Stomach (tissue), 9 donors: ENCODE results near the gene NTN3. TPM values are rescaled to one million over a fixed set of nuclear protein-coding genes. Genes with fewer than 3 reads are reported as not detected.
A peak's percentile ranks its signal among the peaks of the same experiment; 100 is the strongest.

Source experiments
- DNase-seq, 2 donors: peaks; one replicate each; pipeline versions ENCODE4 v3.0.0 to v3.0.0-alpha.2; 2013 to 2019
- H3K27ac ChIP-seq, 5 donors: fragments of 200-600 bp in 4 of 5; sonication (generic) in 4 of 5; one replicate each; pipeline ENCODE4 v1.5.1; 2013 to 2019; ENCODE audit warnings: mild to moderate bottlenecking in 1 of 5, moderate library complexity in 1 of 5
- H3K27me3 ChIP-seq, 3 donors: fragments of 200-600 bp; sonication (generic); one replicate each; pipeline ENCODE4 v1.5.1; 2017 to 2019; ENCODE audit warnings: mixed run types in 1 of 3
- H3K36me3 ChIP-seq, 4 donors: fragments of 200-600 bp; sonication (generic); 1 replicate in 3 of 4; 2 replicates in 1 of 4; pipeline ENCODE4 v1.5.1; 2016 to 2019
- H3K4me1 ChIP-seq, 4 donors: fragments of 200-600 bp; sonication (generic); one replicate each; pipeline ENCODE4 v1.5.1; 2016 to 2019
- H3K4me3 ChIP-seq, 4 donors: fragments of 200-600 bp; sonication (generic) in 3 of 4; one replicate each; pipeline ENCODE4 v1.5.1; 2016 to 2019; ENCODE audit warnings: mild to moderate bottlenecking in 1 of 4
- H3K9me3 ChIP-seq, 4 donors: fragments of 200-600 bp; sonication (generic); one replicate each; pipeline ENCODE4 v1.5.1; 2016 to 2019
- CTCF ChIP-seq, 7 experiments: fragments of 450-650 bp in 4 of 7; fragments of 200-600 bp in 3 of 7; sonication (generic) in 3 of 7; IDR thresholded peaks; one replicate each; pipeline ENCODE4 v1.5.1; 2016 to 2019; ENCODE audit warnings: antibody characterized with exemption in 7 of 7, control low read depth in 2 of 7, mild to moderate bottlenecking in 1 of 7
- EP300 ChIP-seq: sonication (generic); formaldehyde crosslinking; IDR thresholded peaks from one replicate; pipeline ENCODE4 v1.6.1; 2017; ENCODE audit warnings: antibody characterized with exemption
- POLR2A ChIP-seq, 4 donors: fragments of 450-650 bp; IDR thresholded peaks; one replicate each; pipeline ENCODE4 v1.6.1; 2016; ENCODE audit warnings: antibody characterized with exemption in 4 of 4, control low read depth in 2 of 4, mild to moderate bottlenecking in 1 of 4, moderate library complexity in 1 of 4
- POLR2AphosphoS5 ChIP-seq, 3 donors: sonication (generic); formaldehyde crosslinking; IDR thresholded peaks; one replicate each; pipeline ENCODE4 v1.6.1; 2016; ENCODE audit warnings: antibody characterized with exemption in 3 of 3
- WGBS, 5 donors: extraction: QIAGEN DNeasy Blood & Tissue Kit in 3 of 5; methylation state at CpG; one replicate each; pipeline versions ENCODE4 v1.1.5 to v1.1.7; 2013 to 2018; 5-methylcytosine and 5-hydroxymethylcytosine counted together
- intact Hi-C: fragments of 100-400 bp; cut with DNase I; formaldehyde crosslinking; loops from one replicate; pipeline ENCODE4 v1.15.1; 2023; ENCODE audit warnings: low total_unique reads
- polyA plus RNA-seq, 3 donors: library from polyadenylated mRNA; stranded (reverse); fragments of 200-250 nt; gene quantifications; one replicate each; pipeline ENCODE4 v1.2.3, GENCODE V29; 2013
- total RNA-seq, 5 donors: library from RNA; depleted of rRNA; stranded (reverse); fragments of >200 nt; gene quantifications; one replicate each; pipeline versions ENCODE4 v1.1.0 to v1.2.3, GENCODE V29; 2014 to 2016
- donor health status: healthy with polysubstance abuse.
- donor health status: Bipolar disorder and iron deficiency.
- donor health status: healthy.

The NTN3 gene
- total and polyA plus RNA-seq, 8 donors: 1.8 TPM; not detected in 7

DNA sequence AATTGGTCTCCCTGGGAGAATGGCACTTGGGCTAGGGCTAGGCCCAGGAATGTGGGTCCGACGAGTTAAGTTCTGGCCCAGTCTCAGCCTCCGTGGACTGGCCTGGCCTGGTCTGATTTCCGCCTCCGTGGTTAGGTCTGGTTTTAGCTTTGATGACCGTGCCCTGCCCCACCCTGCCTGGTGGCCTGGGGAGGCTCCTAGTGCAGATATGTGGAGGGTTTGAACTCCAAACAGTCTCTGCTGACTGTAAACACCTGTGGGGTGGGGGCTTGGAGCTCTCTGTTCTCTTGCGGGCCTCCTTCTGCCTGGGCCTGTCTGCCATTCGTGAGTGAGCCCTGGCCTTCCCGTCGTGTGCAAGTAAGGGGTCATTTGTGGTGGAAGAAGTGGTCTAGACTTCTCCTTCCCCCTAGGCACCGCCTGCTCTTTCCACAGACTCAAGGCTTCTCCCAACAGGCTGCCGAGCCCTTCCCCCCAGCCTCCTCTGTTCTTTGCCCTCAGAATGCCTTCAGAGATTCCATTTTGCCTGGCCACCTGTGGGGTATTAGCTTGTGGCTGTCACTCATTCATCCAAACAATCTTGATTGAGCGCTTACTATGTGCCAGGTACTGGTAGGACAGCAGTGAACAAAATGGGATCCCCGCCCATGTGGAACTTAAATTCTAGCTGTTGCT, 44.2 kb downstream of the NTN3 start:
- TF ChIP-seq CTCF (IDR thresholded peaks at IDR 0.05) (no peak), POLR2AphosphoS5 (IDR thresholded peaks at IDR 0.05) (peak in 1 of 3 donors; percentile 34)
- WGBS, 5 donors: 17 to 21% (median 20%) methylated on average over 14 of the region's 14 CpGs
- Histone ChIP-seq H3K4me3 (peak overlapping the region; percentile 67 to 100 (median 86)), H3K27me3 (no peaks in the 10 kb centered on the region), H3K4me1 (peaks cover 68 to 81% (median 80%) of the 10 kb centered on the region in 4 donors), H3K27ac (peak overlapping the region; percentile 96 to 99 (median 99)), H3K36me3 (peaks cover 0 to 17% (median 9%) of the 10 kb centered on the region in 4 donors), H3K9me3 (no peaks in the 10 kb centered on the region)
- DNase-seq: peak; percentile 55 to 72
- intact Hi-C loops: no loop called here

DNA sequence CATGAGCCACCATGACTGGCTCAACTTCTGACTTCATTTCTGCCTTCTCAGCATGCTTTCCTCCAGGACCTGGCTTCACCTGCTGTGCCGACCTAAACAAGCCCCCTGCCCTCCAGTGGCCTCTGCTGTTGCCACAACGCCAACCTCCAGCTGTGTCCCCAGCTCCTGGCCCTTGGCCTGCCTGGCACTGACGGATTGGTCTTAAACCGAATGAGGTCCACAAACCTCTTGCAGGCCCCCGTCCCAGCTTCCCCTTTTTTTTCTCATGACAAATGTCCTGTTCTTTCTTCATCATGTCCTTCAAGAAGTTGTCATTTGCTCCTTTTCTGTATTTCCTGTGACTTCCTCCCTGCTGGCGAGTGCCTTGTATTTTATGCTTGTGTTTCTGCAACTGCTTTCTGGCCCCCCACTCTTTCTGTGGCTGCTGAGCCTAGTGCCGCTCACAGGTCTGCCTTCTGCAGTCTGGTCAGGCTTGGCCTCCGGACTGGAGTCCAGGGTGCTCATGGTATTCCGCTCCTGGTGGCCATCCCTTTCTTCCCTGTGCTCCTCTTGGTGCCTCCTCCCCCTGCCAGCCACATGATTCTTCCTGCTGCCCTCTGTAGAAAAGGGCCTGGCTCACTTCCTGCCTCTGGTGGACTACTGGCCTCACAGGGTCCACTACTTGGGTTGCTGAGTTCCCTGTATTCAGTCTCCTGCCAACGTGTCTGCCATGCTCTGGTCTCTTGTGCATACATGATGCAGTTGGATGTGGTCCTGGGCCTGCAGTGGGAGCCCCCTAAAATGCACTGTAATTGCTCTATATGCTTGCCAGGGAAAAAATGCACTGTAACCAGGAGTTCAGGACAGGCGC, 45.5 kb downstream of the NTN3 start:
- Histone ChIP-seq H3K4me3 (peak overlapping the region in 3 of 4 donors; percentile 14 to 92 (median 67)), H3K36me3 (peaks cover 0 to 17% (median 9%) of the 10 kb centered on the region in 4 donors), H3K27me3 (no peaks in the 10 kb centered on the region), H3K4me1 (peaks cover 71 to 85% (median 82%) of the 10 kb centered on the region in 4 donors), H3K27ac (peak overlapping the region; percentile 2 to 99 (median 99)), H3K9me3 (no peaks in the 10 kb centered on the region)
- TF ChIP-seq POLR2A (IDR thresholded peaks at IDR 0.05) (no peak), POLR2AphosphoS5 (IDR thresholded peaks at IDR 0.05) (no peak), CTCF (IDR thresholded peaks at IDR 0.05) (no peak)
- WGBS, 5 donors: 42 to 53% (median 44%) methylated on average over 10 to 11 of the region's 11 CpGs
- DNase-seq: no peak
- intact Hi-C loops: no loop called here

DNA sequence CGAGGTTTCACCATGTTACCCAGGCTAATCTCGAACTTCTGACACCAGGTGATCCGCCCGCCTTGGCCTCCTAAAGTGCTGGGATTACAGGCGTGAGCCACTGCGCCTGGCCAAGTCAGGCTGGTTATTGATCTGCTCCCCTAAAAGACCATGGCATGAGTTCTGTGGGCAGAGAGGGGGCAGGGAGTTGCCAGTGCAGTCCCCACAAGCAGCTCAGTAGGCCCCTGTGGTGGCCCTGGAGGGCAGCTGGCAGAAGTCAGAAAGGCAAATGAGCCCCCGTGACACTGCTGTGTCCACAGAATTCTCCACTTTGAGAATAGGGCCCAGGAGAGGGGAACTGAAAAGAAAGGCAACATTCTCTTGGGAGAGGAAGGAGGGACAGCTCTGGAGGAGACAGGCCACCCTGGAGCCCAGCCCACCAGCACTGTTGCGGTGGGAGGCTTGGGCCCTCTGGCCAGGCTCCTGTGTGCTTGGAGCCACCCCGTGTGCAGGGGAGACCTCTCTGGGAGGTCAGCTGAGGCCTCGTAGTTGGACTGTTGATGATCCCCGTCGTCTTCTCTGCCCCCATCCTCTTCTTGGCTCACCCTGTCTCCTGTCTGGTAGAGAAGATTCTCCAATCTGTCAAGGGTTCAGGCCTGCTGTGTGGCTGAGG, 47.0 kb downstream of the NTN3 start:
- H3K9me3 ChIP-seq: no peaks in the 10 kb centered on the region
- 62 to 76% (median 69%) methylated on average over 8 to 12 of the region's 12 CpGs for WGBS, 5 donors
- peak overlapping the region in 4 of 5 donors; percentile 81 to 99 (median 99) for H3K27ac ChIP-seq
- peaks cover 3 to 25% (median 20%) of the 10 kb centered on the region in 4 donors for H3K36me3 ChIP-seq
- intact Hi-C loops: no loop called here
- H3K4me1 ChIP-seq: peaks cover 63 to 77% (median 71%) of the 10 kb centered on the region in 4 donors
- no peak for DNase-seq
- H3K4me3 ChIP-seq: peak overlapping the region in 1 of 4 donors; percentile 92
- no peaks in the 10 kb centered on the region for H3K27me3 ChIP-seq
- TF ChIP-seq POLR2A (IDR thresholded peaks at IDR 0.05): no peak
- no peak for TF ChIP-seq EP300
- TF ChIP-seq CTCF (IDR thresholded peaks at IDR 0.05): no peak
- no peak for TF ChIP-seq POLR2AphosphoS5 (IDR thresholded peaks at IDR 0.05)
